ENCODE results near the gene NFYB.

NFYB gene

GRCh38 chr12:104137902-104138796, at the start of gene NFYB:
Gene NFYB (minus strand): TSS chr12:104138210. CDS start chr12:104135453, 2,757 bp downstream.
- TF ChIP-seq CREB1 (IDR thresholded peaks at IDR 0.05; ENCODE audit: low read depth) (no peak), YY1 (IDR thresholded peaks at IDR 0.05; ENCODE audit: low read depth) (peak; percentile 83; the same call in 1 of the 2 replicates), TAF1 (IDR thresholded peaks at IDR 0.05; ENCODE audit: low read depth) (peak; percentile 79), TCF12 (IDR thresholded peaks at IDR 0.05; ENCODE audit: low read depth) (peak; percentile 43; the same call in 1 of the 2 replicates), EP300 (IDR thresholded peaks at IDR 0.05; ENCODE audit: borderline replicate concordance) (peak; percentile 98)
- TF ChIP-seq, protein P1, sequence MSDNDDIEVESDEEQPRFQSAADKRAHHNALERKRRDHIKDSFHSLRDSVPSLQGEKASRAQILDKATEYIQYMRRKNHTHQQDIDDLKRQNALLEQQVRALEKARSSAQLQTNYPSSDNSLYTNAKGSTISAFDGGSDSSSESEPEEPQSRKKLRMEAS (IDR thresholded peaks at IDR 0.05), result peak; percentile 98

GRCh38 chr12:104187446-104188155, 49.6 kb upstream of the NFYB start:
- TF ChIP-seq TCF12 (IDR thresholded peaks at IDR 0.05; ENCODE audit: low read depth), result no peak
- no peak for TF ChIP-seq TEAD4 (IDR thresholded peaks at IDR 0.05)
- TF ChIP-seq, protein P2, sequence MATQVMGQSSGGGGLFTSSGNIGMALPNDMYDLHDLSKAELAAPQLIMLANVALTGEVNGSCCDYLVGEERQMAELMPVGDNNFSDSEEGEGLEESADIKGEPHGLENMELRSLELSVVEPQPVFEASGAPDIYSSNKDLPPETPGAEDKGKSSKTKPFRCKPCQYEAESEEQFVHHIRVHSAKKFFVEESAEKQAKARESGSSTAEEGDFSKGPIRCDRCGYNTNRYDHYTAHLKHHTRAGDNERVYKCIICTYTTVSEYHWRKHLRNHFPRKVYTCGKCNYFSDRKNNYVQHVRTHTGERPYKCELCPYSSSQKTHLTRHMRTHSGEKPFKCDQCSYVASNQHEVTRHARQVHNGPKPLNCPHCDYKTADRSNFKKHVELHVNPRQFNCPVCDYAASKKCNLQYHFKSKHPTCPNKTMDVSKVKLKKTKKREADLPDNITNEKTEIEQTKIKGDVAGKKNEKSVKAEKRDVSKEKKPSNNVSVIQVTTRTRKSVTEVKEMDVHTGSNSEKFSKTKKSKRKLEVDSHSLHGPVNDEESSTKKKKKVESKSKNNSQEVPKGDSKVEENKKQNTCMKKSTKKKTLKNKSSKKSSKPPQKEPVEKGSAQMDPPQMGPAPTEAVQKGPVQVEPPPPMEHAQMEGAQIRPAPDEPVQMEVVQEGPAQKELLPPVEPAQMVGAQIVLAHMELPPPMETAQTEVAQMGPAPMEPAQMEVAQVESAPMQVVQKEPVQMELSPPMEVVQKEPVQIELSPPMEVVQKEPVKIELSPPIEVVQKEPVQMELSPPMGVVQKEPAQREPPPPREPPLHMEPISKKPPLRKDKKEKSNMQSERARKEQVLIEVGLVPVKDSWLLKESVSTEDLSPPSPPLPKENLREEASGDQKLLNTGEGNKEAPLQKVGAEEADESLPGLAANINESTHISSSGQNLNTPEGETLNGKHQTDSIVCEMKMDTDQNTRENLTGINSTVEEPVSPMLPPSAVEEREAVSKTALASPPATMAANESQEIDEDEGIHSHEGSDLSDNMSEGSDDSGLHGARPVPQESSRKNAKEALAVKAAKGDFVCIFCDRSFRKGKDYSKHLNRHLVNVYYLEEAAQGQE (IDR thresholded peaks at IDR 0.05; ENCODE audit: low read depth), result no peak
- TF ChIP-seq EGR1 (IDR thresholded peaks at IDR 0.05), result no peak
- TF ChIP-seq EP300 (IDR thresholded peaks at IDR 0.05; ENCODE audit: borderline replicate concordance), result no peak
- TF ChIP-seq, protein P1 (IDR thresholded peaks at IDR 0.05), result no peak
- no peak for TF ChIP-seq USF1 (IDR thresholded peaks at IDR 0.05)
- no peak for TF ChIP-seq TAF1 (IDR thresholded peaks at IDR 0.05; ENCODE audit: low read depth)
- TF ChIP-seq CREB1 (IDR thresholded peaks at IDR 0.05; ENCODE audit: low read depth), result no peak
- TF ChIP-seq NFIC (IDR thresholded peaks at IDR 0.05), result no peak
- TF ChIP-seq FOXM1 (IDR thresholded peaks at IDR 0.05; ENCODE audit: borderline replicate concordance, low read depth), result no peak

GRCh38 chr12:104183443-104183842, 45.4 kb upstream of the NFYB start:
- no peak for TF ChIP-seq FOXM1 (IDR thresholded peaks at IDR 0.05; ENCODE audit: borderline replicate concordance, low read depth)
- no peak for TF ChIP-seq CEBPB (IDR thresholded peaks at IDR 0.05)
- no peak for TF ChIP-seq NFIC (IDR thresholded peaks at IDR 0.05)
- TF ChIP-seq, protein P2 (IDR thresholded peaks at IDR 0.05; ENCODE audit: low read depth), result no peak
- no peak for TF ChIP-seq YY1 (IDR thresholded peaks at IDR 0.05; ENCODE audit: low read depth)
- TF ChIP-seq USF1 (IDR thresholded peaks at IDR 0.05), result no peak

- no peak for TF ChIP-seq TAF1 (IDR thresholded peaks at IDR 0.05; ENCODE audit: low read depth)
- no peak for TF ChIP-seq CEBPB (IDR thresholded peaks at IDR 0.05)
- TF ChIP-seq FOXM1 (IDR thresholded peaks at IDR 0.05; ENCODE audit: borderline replicate concordance, low read depth), result no peak
Measured at GRCh38 chr12:104182621-104183378, 44.8 kb upstream of the NFYB start.

- TF ChIP-seq RAD21 (IDR thresholded peaks at IDR 0.05; ENCODE audit: low read depth) (no peak), TEAD4 (IDR thresholded peaks at IDR 0.05) (no peak), CEBPB (IDR thresholded peaks at IDR 0.05) (no peak), YY1 (IDR thresholded peaks at IDR 0.05; ENCODE audit: low read depth) (no peak), FOXM1 (IDR thresholded peaks at IDR 0.05; ENCODE audit: borderline replicate concordance, low read depth) (no peak), NFIC (IDR thresholded peaks at IDR 0.05) (no peak), TCF12 (IDR thresholded peaks at IDR 0.05; ENCODE audit: low read depth) (no peak), EGR1 (IDR thresholded peaks at IDR 0.05) (no peak), USF1 (IDR thresholded peaks at IDR 0.05) (no peak), CREB1 (IDR thresholded peaks at IDR 0.05; ENCODE audit: low read depth) (no peak), ZBTB7A (IDR thresholded peaks at IDR 0.05; ENCODE audit: low read depth) (no peak), TAF1 (IDR thresholded peaks at IDR 0.05; ENCODE audit: low read depth) (no peak), EP300 (IDR thresholded peaks at IDR 0.05; ENCODE audit: borderline replicate concordance) (no peak)
- TF ChIP-seq, protein P1 (IDR thresholded peaks at IDR 0.05), result no peak
- TF ChIP-seq, protein P2 (IDR thresholded peaks at IDR 0.05; ENCODE audit: low read depth), result no peak
Measured at GRCh38 chr12:104182144-104182543, 44.1 kb upstream of the NFYB start.
